H1 (cell line): Measurements from ENCODE around the gene TCHH. TPM values are rescaled to one million over a fixed set of nuclear protein-coding genes. Genes with fewer than 3 reads are reported as not detected.

ENCODE experiments used
- ASH2L ChIP-seq: fragments of 200-600, 300-600 bp; sonication (generic); IDR thresholded peaks from one replicate; pipeline ENCODE4 v1.7.1; 2017; ENCODE audit warnings: low read length
- SAP30 ChIP-seq: fragments of 300-600 bp; sonication (generic); IDR thresholded peaks from 2 replicates; pipeline ENCODE4 v1.7.1; 2012; ENCODE audit warnings: low read length, moderate library complexity, mild to moderate bottlenecking, inconsistent platforms; ENCODE audit not compliant: insufficient read depth, insufficient replicate concordance
- SUZ12 ChIP-seq: fragments of 200-600 bp; sonication (generic); IDR thresholded peaks from 2 replicates; pipeline ENCODE4 v1.6.1; 2012; ENCODE audit warnings: mild to moderate bottlenecking, inconsistent platforms, low read length, moderate library complexity, mixed read lengths
- polyA plus RNA-seq, 7 experiments: library from polyadenylated mRNA; depleted of rRNA in 3 of 7; stranded (reverse) in 5 of 7; unstranded in 2 of 7; fragments of >200 nt in 5 of 7; fragments of 200-250 nt in 2 of 7; gene quantifications; 1 replicate in 5 of 7; 2 replicates in 1 of 7; 4 replicates in 1 of 7; pipeline versions ENCODE4 v1.2.1 to v1.2.3, GENCODE V29; 2011 to 2013; ENCODE audit warnings: missing spikeins in 2 of 7, mixed read lengths in 2 of 7
- total RNA-seq: library from RNA; stranded (reverse); fragmentation: NEBNext Ultra II Directional; extraction: Animal tissue kit (Norgen Biotek cat#: 25700); gene quantifications from 2 replicates; pipeline ENCODE4 v1.2.1, GENCODE V29; 2021

TCHH gene
- total and polyA plus RNA-seq, 2 of the 8 experiments (the other 6 are each of a cell fraction or from before 2014, with no cell fraction given) = 0.02 to 0.07 TPM

- TF ChIP-seq SUZ12 = no peak
- TF ChIP-seq SAP30 = no peak
- no peak for TF ChIP-seq ASH2L
These were observed at the start of gene TCHH (continued) for GRCh38 chr1:152115344-152115743.
